ENCODE results near the gene UGT1A6.

DNA sequence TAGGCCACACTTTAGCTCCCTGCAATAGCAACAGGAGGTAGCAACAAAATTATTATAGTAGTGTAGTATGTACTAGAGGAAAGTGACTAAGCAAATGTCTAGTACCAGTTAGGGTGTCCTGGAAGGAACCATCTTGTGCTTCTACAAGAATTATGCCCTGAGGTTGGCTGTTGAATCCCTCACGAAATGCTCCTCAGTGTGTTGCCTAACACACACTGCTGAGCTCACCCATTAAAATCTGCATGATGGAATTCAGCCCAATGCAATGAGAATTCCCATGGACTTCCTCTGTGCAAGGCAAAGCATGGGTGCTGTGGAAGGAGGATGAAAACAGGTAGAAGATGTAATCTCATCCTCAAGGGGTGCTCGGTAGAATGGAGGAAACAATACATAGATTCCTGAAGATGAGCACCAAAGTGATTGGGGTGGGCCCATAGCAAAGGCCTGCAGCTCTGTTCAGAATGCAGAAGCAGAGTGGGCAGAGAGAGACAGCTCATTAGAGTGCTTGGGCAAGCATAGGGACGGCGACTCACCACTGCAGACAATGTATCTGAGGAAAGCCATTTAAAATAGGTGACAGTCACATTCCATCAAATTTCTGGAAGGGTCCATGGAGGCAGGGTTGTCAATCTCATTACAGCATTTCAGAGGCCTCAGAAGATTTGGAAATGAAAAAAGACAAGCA is 12.2 kb upstream of the UGT1A6 start:
- TF ChIP-seq POLR2A (IDR thresholded peaks at IDR 0.05) (no peak), CTCF (IDR thresholded peaks at IDR 0.05) (no peak)

Measured in breast epithelium (tissue), 3 donors.